Measurements from ENCODE around the gene ALPI.

The ALPI gene

DNA sequence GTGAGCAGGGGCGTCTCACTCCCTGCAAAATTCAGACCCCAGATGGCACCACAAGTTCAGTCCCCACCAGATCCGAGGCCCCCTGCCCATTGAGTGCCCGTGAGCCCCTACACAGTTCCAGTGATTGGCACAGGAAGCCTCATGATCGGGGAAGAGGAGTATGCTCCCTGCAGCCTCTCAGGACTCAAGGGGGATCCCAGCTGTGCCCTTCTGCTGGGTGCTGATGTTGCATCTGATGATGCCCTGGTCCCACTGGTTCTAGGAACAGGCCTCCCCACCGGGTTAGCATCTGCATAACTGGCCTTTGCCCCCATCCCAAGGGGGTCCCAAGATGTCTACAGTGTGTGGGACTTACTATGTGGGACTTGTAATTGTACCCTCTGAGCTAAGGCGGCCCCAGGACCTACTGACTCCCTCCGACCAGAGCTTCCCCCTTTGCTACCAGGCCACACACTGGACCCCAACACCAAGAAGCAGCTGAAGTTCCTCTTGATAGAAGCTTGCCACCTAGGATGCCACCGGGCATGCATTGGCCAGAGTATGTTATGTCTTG is 40.7 kb upstream of the ALPI start:
- H2AFZ ChIP-seq (ENCODE audit: low read depth, low read length), result no peak overlapping the region
- no peaks in the 10 kb centered on the region for H3K79me2 ChIP-seq (ENCODE audit: insufficient read depth, low read length)
- no peaks in the 10 kb centered on the region for H3K4me1 ChIP-seq (ENCODE audit: insufficient read depth, low read length)
- H3K9me3 ChIP-seq (ENCODE audit: insufficient read depth, low read length, severe bottlenecking), result no peaks in the 10 kb centered on the region
- H4K20me1 ChIP-seq (ENCODE audit: insufficient read depth, low read length), result no peaks in the 10 kb centered on the region
- no peak overlapping the region for H3K9ac ChIP-seq (ENCODE audit: low read depth, low read length)
- H3K27ac ChIP-seq (ENCODE audit: low read length), result no peak overlapping the region
- ATAC-seq (ENCODE audit: insufficient read depth, low read depth) (no peak), DNase-seq (no peak)
- H3K36me3 ChIP-seq (ENCODE audit: insufficient read depth, low read length), result no peaks in the 10 kb centered on the region
- H3K4me2 ChIP-seq (ENCODE audit: insufficient read depth, low read length), result no peak overlapping the region
- H3K4me3 ChIP-seq (ENCODE audit: low read depth in 1 of 2, low read length in 2 of 2), result no peak overlapping the region
- TF ChIP-seq, protein P1, sequence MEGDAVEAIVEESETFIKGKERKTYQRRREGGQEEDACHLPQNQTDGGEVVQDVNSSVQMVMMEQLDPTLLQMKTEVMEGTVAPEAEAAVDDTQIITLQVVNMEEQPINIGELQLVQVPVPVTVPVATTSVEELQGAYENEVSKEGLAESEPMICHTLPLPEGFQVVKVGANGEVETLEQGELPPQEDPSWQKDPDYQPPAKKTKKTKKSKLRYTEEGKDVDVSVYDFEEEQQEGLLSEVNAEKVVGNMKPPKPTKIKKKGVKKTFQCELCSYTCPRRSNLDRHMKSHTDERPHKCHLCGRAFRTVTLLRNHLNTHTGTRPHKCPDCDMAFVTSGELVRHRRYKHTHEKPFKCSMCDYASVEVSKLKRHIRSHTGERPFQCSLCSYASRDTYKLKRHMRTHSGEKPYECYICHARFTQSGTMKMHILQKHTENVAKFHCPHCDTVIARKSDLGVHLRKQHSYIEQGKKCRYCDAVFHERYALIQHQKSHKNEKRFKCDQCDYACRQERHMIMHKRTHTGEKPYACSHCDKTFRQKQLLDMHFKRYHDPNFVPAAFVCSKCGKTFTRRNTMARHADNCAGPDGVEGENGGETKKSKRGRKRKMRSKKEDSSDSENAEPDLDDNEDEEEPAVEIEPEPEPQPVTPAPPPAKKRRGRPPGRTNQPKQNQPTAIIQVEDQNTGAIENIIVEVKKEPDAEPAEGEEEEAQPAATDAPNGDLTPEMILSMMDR (IDR thresholded peaks at IDR 0.05; ENCODE audit: borderline replicate concordance, extremely low read depth, low read length, poor library complexity, severe bottlenecking), result no peak
- no peak for TF ChIP-seq EZH2 (IDR thresholded peaks at IDR 0.05; ENCODE audit: borderline replicate concordance, low read depth, low read length, severe bottlenecking)
- no peaks in the 10 kb centered on the region for H3K27me3 ChIP-seq (ENCODE audit: insufficient read depth, low read length, poor library complexity)

DNA sequence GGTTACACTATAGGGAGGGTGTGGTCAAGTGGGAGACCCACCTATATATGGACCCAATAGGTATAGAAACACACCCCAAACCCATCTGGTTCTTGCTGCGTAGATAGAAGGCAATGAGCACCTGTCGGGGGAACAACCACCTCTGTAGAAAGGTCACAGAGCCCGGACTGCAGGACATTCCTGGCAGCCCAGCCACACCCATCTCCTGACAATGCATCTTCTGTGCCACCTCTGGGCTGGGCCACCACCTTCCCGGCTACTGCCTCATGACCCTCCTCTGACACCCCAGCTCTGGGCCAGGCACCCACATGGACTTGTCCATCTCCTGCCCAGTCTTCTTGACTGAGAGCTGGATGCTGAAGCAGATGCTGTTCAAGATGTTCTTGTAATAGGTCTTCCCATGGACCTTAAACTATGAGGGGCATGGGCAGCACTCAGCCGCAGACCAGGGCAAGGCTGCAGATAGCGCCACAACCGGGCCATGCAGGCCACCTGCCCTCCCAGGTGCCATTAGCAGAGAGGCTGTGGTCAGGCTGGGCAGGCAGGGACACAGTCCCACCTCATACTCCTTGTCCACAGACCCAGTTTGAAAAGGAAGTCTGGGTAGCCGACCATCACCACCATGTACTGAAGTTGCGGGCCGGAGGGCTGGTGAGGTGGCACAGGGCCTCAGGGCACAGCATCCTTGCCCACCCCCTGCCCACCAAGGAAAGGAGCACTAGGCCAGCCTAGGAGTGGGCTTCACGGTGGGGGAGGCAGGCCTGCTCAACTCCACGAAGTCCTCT is 40.0 kb upstream of the ALPI start:
- no peaks in the 10 kb centered on the region for H3K27me3 ChIP-seq (ENCODE audit: insufficient read depth, low read length, poor library complexity)
- DNase-seq, result no peak

DNA sequence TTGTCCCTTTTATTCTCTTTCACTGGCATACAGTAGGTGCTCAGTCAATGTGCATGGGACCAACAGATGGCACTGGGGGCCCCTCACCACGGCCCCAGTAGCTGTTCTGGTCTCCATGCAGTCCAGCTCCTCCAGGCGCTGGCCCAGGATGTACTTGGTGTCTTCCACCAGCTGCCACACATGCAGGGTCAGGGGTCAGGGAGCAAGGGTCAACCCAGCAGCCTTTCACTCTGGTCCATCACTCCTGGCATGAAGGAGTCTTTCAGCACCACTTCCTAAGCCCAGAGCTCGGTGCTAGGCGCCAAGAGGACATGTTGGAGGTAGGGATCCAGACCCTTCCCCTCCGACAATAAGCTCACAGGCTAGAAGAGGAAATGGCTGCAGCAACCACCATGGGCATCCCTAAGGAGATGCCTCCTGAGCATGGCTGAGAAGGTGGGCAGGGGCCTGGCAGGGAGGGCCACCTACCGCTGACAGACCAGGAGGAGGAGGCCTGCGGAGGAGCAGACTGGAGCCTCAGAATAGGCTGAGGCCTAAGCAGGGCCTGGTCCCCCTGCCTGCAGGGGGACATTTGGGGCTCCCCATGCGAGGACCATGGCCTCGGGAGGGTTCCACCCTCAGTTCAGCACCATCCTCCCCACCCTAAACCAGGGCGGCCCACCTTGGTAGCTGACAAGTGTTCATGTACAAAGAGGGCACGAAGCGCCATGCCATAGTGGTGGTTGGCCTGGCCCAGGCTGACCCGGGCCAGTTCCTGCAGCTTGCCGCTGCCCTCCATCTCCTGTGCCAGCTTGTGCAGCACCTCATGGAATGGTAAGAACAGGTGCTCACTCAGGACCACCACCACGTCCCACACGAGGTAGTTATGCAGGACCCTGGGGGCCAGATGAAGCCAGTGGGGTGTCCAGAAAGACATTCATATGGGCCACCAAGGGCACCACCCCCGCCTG is 39.2 kb upstream of the ALPI start:
- TF ChIP-seq, protein P1 (IDR thresholded peaks at IDR 0.05; ENCODE audit: borderline replicate concordance, extremely low read depth, low read length, poor library complexity, severe bottlenecking), result no peak
- no peak for TF ChIP-seq EZH2 (IDR thresholded peaks at IDR 0.05; ENCODE audit: borderline replicate concordance, low read depth, low read length, severe bottlenecking)
- no peak overlapping the region for H3K4me2 ChIP-seq (ENCODE audit: insufficient read depth, low read length)
- no peaks in the 10 kb centered on the region for H3K79me2 ChIP-seq (ENCODE audit: insufficient read depth, low read length)
- H3K27me3 ChIP-seq (ENCODE audit: insufficient read depth, low read length, poor library complexity), result no peaks in the 10 kb centered on the region
- ATAC-seq (ENCODE audit: insufficient read depth, low read depth) (no peak), DNase-seq (no peak)
- H3K36me3 ChIP-seq (ENCODE audit: insufficient read depth, low read length), result no peaks in the 10 kb centered on the region
- H4K20me1 ChIP-seq (ENCODE audit: insufficient read depth, low read length), result no peaks in the 10 kb centered on the region
- no peak overlapping the region for H3K27ac ChIP-seq (ENCODE audit: low read length)
- H2AFZ ChIP-seq (ENCODE audit: low read depth, low read length), result no peak overlapping the region
- no peak overlapping the region for H3K9ac ChIP-seq (ENCODE audit: low read depth, low read length)
- H3K4me1 ChIP-seq (ENCODE audit: insufficient read depth, low read length), result no peaks in the 10 kb centered on the region
- peaks cover 8% of the 10 kb centered on the region for H3K9me3 ChIP-seq (ENCODE audit: insufficient read depth, low read length, severe bottlenecking)
- no peak overlapping the region for H3K4me3 ChIP-seq (ENCODE audit: low read depth in 1 of 2, low read length in 2 of 2)

More for the DNA sequence above, 40.0 kb upstream of the ALPI start:
- Histone ChIP-seq H3K36me3 (ENCODE audit: insufficient read depth, low read length) (no peaks in the 10 kb centered on the region), H3K4me1 (ENCODE audit: insufficient read depth, low read length) (no peaks in the 10 kb centered on the region), H3K9ac (ENCODE audit: low read depth, low read length) (no peak overlapping the region), H3K4me2 (ENCODE audit: insufficient read depth, low read length) (no peak overlapping the region), H2AFZ (ENCODE audit: low read depth, low read length) (no peak overlapping the region), H4K20me1 (ENCODE audit: insufficient read depth, low read length) (no peaks in the 10 kb centered on the region), H3K4me3 (ENCODE audit: low read depth in 1 of 2, low read length in 2 of 2) (no peak overlapping the region), H3K27ac (ENCODE audit: low read length) (no peak overlapping the region), H3K79me2 (ENCODE audit: insufficient read depth, low read length) (no peaks in the 10 kb centered on the region), H3K9me3 (ENCODE audit: insufficient read depth, low read length, severe bottlenecking) (no peaks in the 10 kb centered on the region)
- ATAC-seq (ENCODE audit: insufficient read depth, low read depth), result no peak
- TF ChIP-seq EZH2 (IDR thresholded peaks at IDR 0.05; ENCODE audit: borderline replicate concordance, low read depth, low read length, severe bottlenecking), result no peak
- TF ChIP-seq, protein P1 (IDR thresholded peaks at IDR 0.05; ENCODE audit: borderline replicate concordance, extremely low read depth, low read length, poor library complexity, severe bottlenecking), result no peak

Data from DND-41 (cell line).